ENCODE data around the gene ENPP3.

ENPP3 gene

DNA sequence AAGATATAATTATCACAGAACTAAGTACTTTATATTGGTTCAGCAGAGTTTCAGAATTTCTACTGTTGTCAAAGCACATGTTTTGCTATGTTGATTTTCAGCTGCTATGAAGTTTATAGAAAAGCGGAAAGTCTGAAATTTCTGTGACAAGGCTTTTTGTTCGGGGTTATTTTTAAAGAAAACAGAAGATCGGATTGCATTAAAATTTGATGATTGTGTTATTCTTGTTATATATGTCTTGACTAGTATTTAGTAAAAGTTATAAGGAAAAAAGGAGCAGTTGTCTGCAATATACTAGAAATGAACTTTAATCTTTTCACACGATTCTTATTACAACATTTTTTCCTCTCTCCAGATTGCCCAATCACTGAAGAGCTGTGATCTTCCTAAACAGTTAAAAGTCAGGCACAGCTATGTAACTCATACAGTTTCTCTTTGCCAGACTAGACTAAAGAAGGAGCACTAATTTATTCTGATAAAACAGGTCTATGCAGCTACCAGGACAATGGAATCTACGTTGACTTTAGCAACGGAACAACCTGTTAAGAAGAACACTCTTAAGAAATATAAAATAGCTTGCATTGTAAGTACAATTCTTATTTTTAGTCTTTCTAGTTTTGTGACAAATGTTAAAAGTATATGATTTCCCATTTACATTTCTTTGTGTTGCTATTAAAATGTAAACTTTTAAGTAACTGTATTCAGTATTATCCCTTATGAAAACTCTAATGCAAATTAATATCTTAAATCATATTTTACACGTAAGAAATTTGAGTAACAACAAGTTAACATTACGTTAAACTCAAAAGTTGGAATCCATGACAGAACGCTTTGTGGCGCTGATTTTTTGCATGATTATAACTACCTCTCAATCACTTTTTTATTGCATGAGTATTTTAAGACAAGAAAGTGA lies at the start of gene ENPP3:
ENPP3 (plus strand) TSS at position 423 of the 913 bp plus-strand sequence; CDS start at position 506, 83 bp downstream.
- DNase-seq: no peak

DNA sequence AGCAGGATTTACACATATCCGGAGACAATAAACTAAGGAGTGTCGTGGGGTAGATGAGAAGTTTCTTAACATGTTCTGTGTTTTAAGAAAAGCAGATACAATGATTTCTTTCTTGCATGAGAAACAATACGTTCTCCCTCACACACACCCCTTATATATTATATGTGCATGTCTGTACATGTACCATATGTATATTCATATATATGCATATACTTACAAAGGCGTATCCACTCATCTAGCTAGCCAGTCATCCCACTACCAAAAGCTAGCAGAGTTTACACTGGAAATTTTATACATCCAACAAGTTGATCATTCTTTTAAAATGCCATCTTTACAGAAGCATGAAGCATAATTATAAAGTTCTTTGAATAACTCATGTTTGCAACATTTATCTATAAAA lies 49.2 kb upstream of the ENPP3 start:
- DNase-seq: no peak

DNA sequence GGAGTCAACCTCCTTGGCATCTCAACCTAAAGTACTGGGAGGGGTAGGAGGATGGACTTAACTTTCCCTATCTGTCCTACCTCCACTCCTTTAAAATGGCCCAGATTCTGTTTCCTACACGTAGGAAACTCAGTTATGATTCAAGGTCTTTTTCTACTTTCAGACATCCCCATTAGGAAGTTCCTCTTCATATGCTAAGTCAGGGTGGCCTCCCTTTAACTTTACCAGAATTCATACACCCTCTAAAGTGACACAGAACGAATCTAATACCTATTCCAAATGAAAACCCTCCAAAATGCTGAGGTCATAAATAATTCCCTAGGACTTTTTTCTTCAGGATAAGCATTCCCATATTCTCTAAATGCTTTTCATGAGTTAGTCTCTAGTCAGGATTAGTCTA lies 48.5 kb upstream of the ENPP3 start:
- no peak for DNase-seq

DNA sequence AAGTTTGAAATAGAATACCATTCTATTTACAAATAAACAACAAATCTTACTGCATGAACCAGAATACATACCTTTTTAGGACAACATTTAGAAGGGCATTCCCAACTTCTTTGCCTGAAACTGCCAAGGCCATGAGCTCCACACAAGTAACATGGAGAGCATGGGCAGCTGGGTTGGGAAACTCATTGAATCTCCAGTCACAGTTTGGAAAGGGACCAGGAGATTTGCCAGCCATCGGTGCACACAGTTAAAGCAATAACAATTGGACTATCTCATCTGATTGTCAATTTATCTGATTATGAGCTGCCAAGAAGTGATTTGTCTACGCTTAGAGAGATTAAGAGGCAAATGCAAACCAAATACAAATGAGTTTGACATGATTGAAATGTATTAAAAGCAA lies 44.2 kb upstream of the ENPP3 start:
- no peak for DNase-seq

DNA sequence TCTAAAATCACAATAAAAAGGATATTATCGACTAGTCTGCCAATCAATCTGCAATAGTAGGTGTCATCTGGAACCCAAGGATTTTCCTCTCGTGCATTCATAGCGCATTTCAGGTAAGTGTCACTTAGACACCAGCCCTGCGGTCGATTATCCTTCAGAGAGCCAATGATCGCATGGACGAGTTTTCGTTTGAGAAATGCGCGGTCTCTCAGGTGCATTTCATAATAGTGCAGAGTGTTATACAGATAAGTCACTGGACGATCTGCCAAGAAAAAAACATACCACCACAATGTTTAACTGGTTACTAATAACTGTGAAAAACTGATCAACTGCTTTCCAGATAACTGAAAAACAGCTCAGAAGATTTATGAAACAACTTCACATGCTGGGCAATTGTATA lies 43.0 kb upstream of the ENPP3 start:
- no peak for DNase-seq

DNA sequence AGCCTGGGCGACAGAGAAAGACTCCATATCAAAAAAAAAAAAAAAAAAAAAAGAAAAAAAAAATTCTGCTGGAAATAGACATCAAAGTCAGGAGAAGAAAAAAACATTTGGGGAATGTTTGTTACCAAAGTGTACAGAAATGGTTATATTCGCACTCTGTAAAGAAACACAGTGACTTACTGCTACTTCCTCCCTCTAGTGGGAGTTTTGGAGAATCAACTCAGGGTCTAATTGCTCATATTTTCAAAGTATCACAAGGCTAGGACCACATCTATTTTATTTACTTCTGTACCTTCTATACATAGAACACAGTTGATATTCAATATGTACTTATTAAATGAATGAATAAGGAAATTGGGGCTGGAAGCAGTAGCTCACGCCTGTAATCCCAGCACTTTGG lies 39.7 kb upstream of the ENPP3 start:
- DNase-seq: no peak

DNA sequence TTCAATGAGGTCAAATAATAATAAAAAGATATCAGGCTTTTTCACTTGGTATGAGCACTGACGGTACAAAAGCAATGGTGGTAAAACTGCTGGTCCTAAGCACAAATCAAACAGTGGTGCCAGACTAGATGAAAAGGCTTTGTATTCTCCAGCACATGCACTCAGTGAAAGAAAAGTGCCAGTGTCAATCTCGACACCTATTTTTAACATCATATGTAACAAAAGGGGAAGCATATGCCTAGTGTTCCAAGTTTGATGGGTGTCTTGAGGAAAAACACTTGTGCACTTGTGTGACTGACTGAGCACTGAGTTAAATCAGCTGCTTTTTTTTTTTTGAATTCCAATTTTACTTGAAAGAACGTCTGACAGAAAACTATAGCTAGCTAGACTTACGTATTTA lies 36.4 kb upstream of the ENPP3 start:
- DNase-seq: no peak

DNA sequence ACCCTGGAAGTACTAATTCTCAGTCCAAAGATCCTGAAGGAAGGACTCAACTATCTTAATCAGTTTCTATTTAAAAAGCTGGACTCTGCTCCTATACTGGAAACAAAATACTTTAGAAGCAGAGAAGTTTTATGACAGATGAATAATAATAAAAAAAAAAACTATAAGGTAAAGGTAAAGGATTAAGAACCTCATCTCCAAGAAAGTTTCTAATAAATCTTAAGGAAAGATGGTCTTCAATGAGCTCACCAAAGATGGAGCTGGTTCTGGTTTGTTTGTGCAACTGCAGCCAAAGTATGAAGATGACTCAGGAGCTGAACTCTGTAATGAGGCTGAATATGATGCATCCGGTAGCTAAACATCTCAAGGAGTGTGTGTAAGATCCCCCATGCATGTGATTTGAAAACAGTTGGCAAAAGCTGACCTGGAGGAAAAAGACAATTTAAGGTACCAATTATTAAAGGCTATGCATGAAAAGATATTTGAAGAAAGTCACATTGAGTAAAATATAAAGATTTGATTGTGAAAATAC lies 34.3 kb upstream of the ENPP3 start:
- DNase-seq: no peak

DNA sequence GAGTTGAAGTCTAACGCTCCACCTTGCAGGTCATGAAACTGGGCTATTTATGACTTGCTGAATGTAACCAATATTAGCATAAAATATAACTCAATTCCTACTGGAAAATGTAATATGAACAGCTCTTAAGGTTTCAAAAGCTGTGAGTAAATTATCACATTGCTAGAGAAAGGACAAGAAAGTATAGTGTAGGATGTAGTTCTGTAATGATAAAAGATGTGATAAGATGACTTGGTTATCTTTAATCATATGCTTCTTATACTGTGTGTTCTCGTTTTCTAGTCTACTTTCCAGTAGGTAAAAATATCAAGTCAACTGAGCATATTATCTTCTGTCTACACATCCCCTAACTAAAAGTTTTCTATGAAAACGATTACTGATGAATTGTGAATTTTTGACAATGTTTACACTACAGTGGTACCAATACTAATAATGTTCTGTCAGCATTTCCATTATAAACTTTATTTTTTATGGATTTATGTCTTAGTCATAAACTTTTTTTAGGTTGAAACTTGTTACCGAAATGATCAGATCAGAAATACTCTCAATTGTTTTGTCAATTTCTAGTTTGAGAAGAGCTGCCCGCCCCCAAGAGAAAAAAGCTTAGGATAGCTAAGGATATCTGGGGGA lies 23.7 kb upstream of the ENPP3 start:
- no peak for DNase-seq

DNA sequence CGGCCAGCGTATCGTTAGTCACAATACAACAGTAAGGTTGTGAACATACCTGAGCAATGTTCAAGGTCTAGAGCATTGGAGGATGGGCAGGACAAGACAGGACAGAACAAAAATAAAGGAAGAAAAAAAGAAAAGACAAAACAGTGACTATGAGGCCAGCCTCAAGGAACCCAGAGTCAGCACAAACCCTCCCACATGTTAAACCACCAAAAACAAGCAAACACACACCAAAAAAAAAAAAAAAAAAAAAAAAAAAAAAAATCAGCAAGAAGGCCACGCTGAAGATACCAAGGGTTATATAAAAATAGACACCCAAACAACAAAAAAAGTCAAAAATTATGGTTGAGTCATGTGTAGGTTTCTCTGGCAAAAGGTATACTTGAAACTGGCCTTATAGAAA lies 21.8 kb upstream of the ENPP3 start:
- no peak for DNase-seq

DNA sequence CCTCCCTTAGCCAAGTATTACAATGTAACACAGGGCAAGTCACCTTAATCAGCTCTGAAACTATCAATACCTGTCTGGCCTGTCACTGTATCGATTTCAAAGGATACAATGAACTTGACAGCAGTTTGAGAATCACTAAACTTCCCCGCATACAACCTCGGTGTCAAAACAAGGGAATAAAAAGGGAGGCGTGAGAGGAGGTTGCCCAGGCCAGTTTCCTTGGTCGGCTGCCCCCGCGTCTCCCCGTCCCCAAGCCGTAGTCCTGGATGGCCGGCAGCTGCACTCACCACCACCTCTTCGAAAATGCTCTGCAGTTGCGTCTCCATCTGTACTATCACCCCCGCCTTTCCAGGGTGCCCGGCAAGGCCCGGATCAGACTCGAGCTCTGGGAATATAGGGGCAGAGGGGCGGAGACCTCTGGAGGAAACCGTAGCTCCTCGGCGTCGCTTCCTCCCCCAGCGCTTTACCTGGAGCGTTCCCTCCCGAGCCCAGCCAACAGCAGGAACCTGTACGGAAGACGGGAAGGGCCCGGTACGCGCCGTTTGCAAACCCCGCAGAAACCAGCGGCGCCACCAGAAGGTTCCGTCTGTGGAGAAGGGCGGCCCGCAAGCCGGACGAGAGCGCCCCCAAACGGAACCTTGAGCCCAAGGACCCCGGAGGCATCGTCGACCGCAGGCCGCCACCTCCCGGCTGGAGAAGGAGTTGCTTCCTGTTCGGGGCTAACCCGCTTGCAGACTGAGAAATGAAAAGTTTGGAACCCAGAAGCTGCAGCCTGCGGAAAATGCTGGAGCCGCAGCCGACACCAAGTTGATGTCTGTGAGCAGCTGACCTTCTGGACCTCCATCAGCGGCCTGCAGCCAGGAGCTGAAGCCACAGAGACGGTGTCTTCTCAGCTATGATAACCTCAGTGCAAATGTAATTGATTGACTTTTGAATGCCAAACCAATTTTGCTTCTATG lies 9.1 kb upstream of the ENPP3 start, which contains the start of gene MED23:
MED23 (minus strand) TSS at position 519 of the 959 bp plus-strand sequence; CDS start at position 326, 193 bp downstream.
- peak; percentile 95 for DNase-seq

DNA sequence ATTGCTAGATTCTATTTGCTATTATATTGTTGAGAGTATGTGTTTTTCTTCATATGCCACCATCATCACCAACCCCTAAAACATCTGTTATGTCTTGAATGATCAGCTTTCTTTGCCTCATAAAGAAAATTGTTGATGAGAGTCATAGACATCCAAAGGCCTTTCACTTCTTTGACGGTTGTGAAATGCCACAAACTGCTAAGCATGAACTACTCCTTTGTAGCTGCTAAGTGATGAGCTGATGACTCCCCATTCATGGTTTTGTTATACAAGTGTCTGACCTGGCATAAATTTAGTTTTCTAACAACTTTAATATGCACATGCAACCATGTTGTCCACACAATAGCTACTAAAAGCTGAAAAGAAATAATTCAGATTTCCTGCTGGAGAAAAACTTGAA lies 8.4 kb upstream of the ENPP3 start:
- no peak for DNase-seq

DNA sequence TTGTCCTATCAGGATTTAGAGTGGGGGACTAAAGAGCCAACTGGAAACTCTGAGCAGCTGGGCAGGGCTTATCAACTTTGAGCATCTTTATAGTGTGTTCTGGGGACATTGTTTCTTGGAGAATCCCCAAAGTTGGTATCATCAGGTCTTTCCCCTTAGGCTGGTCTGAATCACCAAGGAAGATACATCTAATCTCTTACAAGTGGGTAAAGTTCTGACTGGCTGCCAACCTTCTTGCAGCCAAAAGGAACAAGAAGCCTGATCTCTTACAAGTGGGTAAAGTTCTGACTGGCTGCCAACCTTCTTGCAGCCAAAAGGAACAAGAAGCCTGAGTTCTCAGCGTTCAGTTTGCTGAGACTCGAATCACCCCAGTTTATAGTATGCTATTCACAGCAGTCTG lies 7.5 kb upstream of the ENPP3 start:
- DNase-seq: peak; percentile 10

DNA sequence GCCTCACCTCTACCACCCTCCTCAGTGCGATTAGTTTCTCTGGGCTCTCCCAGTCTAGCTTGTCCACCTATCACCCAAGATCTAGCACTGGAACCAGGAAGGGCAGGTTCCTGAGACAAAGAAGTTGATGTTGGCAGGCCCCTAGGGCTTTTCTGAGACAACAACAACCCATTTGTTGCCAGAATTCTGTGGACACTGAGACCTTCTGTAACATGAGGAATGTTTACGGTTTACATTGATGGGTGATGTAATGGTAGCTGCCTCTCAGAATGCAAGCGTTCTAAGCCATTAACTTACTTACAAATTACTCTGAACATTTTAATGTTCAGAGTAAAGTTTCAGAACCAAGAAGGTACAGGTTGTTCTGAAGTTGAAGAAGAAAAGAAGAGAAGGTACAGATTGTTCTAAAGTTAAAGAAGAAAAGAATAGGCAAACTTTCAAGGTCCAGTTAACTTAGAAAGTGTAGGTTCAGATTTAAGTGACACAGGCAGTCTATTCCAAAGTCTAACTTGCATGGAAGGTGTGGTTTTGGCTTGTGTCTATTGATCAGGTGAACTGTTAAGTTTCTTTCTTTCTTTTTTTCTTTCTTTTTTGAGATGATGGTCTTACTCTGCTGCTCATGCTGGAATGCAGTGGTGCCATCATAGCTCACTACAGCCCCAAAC lies 5.3 kb upstream of the ENPP3 start:
- no peak for DNase-seq

DNA sequence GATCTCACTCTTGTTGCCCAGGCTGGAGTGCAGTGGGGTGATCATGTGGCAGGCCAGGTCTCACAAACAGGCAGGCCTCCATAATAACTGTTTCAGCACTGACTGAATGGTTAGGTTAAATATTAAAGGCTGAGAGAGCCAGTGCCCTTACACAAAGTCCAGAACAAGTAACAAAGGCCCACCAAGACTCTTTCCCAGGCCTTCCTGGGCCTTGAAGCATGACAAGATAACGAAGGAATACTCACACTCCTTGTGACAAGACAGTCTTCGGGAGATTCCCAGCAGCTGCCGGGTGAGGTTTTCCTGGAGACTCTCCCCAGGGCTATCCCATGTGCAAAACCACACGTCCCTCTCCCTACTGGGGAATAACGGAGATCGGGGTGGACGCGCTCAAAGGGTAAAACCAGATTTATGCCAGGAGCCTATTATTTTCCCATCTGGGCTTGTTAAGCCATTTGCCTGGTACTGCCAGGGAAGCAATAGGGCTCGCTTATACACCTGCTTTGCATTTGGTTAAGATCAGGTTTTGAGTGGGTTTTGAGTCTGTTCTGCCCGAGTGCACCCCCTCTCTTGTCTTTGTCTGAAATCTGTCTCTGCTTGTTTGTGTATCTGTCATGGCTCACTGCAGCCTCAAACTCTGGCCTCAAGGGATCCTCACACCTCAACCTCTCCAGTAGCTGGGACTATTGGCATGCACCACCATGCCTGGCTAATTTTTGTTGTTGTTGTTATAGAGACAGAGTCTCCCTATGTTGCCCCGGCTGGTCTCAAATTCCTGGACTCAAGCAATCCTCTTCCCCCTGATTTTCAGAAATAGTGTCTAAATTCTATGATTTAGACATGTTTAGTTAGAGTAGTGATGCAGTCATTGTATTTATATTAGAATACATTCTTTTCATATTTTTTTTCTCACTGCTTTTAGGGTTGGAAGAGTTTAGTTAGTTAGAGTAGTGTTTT lies 1.4 kb upstream of the ENPP3 start:
- no peak for DNase-seq

DNA sequence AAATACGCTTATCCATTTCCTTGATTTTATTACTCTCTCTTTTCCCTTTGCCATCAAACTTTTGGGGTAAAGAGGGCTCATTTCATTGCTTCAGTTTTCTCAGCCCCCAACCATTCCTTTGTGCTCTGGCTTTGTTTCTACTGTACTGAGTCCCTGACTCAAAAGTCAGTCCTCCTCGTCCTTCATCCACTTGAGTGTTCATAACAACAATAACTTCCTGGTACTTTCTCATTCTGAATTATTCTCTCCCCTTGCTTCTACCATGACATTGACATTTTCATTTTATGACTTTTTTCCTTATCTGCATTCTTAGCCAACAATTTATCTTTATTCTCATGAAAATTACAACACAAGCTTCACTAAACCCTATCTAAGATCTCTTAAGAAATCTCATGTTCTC lies 911 bp downstream of the ENPP3 start:
- DNase-seq: no peak

DNA sequence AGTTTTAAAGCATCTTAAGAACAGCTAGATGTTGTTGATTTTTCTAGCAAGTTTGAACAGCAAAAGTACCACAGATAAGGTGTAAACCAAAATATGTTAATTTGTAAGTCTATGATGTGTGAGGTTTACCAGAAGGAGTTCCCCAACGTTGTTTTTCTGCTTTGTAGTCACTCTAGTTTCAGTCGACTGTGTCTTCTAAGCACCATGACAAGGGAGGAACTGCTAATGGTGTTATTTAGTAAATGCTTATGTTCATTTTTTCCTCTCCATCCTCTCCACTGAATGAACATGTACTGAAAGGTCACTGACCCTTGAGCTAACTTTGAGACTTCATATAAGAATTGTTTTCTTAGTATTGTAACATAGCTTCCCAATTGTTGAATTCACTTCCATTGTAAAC lies 3.0 kb downstream of the ENPP3 start:
- DNase-seq: peak; percentile 43

DNA sequence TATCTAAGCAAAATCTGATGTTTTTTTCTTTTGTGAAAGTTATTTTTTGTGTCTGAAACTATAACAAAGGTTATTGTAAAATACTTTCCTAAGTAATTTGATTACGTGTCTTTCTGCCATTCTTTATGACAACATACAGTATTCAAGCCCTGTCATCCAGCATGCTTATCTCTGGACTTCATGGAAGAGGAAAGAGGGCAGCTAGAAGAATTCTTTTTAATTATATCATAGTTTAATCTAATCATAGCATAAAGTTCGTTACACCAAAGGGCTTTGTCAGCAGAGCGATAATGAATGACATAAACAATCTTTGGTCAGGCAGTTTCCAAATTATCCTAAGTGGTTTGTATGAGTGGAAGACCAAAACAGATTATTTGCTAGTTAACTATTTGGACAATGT lies 3.5 kb downstream of the ENPP3 start:
- no peak for DNase-seq

DNA sequence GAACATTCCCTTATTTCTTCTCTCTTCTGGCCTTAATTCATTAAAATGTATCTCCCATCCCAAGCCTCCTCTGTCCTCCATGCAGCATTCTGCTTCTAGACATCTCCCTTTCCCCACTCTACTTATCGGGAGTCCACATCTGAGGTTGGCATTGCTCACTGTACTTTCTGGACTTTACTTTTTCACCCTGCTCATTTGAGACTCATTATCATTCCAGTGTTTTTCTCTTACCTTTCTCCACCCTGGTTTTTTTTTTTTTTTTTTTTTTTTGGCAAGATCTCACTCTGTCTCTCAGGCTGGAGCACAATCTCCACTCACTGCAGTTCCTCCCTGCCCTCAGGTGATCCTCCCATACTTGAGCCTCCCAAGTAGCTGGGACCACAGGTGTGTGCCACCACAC lies 4.5 kb downstream of the ENPP3 start:
- no peak for DNase-seq

DNA sequence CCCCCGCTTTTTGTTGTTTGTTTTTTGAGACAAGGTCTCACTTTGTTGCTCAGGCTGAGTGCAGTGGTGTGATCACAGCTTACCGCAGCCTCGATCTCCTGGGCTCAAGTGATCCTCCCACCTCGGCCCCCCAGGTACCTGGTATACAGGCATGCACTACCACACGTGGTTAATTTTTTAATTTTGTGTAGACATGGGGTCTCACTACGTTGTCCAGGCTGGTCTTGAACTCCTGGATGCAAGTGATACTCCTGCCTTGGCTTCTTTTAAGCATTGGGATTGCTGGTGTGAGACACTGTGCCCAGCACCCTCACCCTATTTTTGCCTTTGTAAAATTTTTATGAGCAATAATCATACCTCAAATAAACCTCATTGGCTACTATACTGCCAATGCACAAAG lies 5.5 kb downstream of the ENPP3 start:
- DNase-seq: no peak

DNA sequence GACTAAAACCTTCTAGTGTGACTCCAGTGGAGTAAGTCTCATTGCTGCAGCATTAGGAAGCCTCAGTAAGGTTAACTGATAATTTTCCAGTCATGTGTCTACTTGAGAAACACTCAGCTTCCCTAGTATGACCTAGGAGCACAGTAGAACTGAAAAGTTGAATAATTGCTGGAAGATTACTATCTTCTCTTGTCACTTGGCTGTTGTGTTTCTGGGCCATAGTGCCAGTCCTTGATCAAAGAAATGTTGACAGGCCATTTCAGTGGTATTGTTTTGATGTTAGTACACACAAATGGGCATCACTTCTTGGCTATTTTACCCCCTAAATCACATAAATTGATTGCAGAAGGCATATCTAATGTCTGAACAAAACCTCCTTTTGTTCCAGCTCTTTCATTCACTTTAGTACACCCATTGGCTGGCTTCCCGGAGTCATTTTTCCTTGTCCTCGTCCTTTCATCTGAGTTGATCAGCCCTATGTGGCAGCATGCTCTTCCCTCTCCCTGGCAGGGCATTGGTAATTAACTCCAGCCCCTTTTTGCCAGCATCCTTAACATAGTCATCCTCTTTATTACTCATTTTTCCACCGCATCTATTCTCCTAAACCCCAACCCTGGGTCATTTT lies 6.0 kb downstream of the ENPP3 start:
- no peak for DNase-seq
